Activated CD4-positive, alpha-beta memory T cell treated with anti-CD3 and anti-CD28 coated beads for 36 hours (primary cell): ENCODE data around the gene SLC25A38. TPM values are rescaled to one million over a fixed set of nuclear protein-coding genes. Genes with fewer than 3 reads are reported as not detected.

Experiments used
- CTCF ChIA-PET: fragments of 350-600 bp; sonication (Branson Sonifier 250); formaldehyde crosslinking; loops from one replicate; lab custom pipeline; 2021; ENCODE audit warnings: antibody characterized with exemption, inconsistent platforms; lab: Charles Lee
- POLR2A ChIA-PET: fragments of 350-600 bp; sonication (Branson Sonifier 250); formaldehyde crosslinking; loops from one replicate; lab custom pipeline; 2021; ENCODE audit warnings: antibody characterized with exemption; lab: Charles Lee
- DNase-seq: peaks from one replicate; pipeline ENCODE4 v3.0.0-alpha.2; 2020
- H3K27ac Mint-ChIP-seq: one replicate; pipeline ENCODE4 v1.8.0; 2021; ENCODE audit warnings: mixed read lengths
- H3K27me3 Mint-ChIP-seq: one replicate; pipeline ENCODE4 v1.8.0; 2021; ENCODE audit warnings: mixed read lengths
- H3K36me3 Mint-ChIP-seq: one replicate; pipeline ENCODE4 v1.8.0; 2021; ENCODE audit warnings: mixed read lengths
- H3K4me1 Mint-ChIP-seq: one replicate; pipeline ENCODE4 v1.8.0; 2021; ENCODE audit warnings: low read depth, mixed read lengths
- H3K4me3 Mint-ChIP-seq: one replicate; pipeline ENCODE4 v1.8.0; 2021; ENCODE audit warnings: mild to moderate bottlenecking, mixed read lengths
- H3K9me3 Mint-ChIP-seq: one replicate; pipeline ENCODE4 v1.8.0; 2021; ENCODE audit warnings: mixed read lengths
- intact Hi-C: fragments of 100-400 bp; cut with micrococcal nuclease; formaldehyde crosslinking; loops from one replicate; pipeline ENCODE4 v1.15.1; 2023
- total RNA-seq, 2 experiments: library from RNA; stranded (reverse); gene quantifications; one replicate each; pipeline ENCODE4 v1.2.3, GENCODE V29; 2021

The SLC25A38 gene
- total RNA-seq, 2 experiments from 2014 or later = 23.1 to 24.9 TPM

- no peak overlapping the region for H3K4me3 Mint-ChIP-seq
- intact Hi-C loops = loop anchor here (1.0 kb wide), 3 partner anchors 87 to 190 kb away; no protein-coding TSS in a partner anchor
Observed at GRCh38 chr3:39378957-39379777, 4.0 kb upstream of the SLC25A38 start.

DNA sequence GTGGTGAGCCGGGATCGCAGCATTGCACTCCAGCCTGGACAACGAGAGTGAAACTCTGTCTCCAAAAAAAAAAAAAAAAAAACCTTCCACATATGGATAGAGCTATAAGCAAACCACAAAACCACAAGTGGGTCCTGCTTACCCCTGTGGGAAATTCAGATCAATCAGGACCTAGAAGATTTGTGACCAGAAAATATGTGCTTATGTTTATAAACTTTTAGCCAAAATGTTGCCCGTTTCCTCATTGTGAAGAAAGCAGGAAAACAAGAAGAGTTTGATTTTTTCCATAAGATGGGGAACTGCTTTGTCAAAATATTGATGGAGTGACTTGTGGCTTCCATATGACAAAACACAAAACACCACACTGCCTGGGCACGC lies 3.4 kb upstream of the SLC25A38 start:
- H3K36me3 Mint-ChIP-seq = no peaks in the 10 kb centered on the region
- H3K4me1 Mint-ChIP-seq = peaks cover 8% of the 10 kb centered on the region
- DNase-seq = no peak
- intact Hi-C loops = loop anchor here (5.0 kb wide), 1 partner anchor 52 kb away; the partner anchor contains the start of gene CCR8
- POLR2A ChIA-PET = interaction anchor here (0.6 kb wide), 1 partner anchor 273 kb away, joined by 4 read pairs; no protein-coding TSS in a partner anchor
- H3K9me3 Mint-ChIP-seq = no peaks in the 10 kb centered on the region
- no peak overlapping the region for H3K27ac Mint-ChIP-seq
- H3K27me3 Mint-ChIP-seq = no peaks in the 10 kb centered on the region
- CTCF ChIA-PET = interaction anchor here (0.7 to 8.8 kb wide), 3 partner anchors 33 to 165 kb away, joined by 3 to 158 read pairs (median 6); no protein-coding TSS in a partner anchor
- no peak overlapping the region for H3K4me3 Mint-ChIP-seq

More at GRCh38 chr3:39378957-39379777, 4.0 kb upstream of the SLC25A38 start:
- H3K27me3 Mint-ChIP-seq = no peaks in the 10 kb centered on the region
- ChIA-PET POLR2A (no interaction called here), CTCF (interaction anchor here (0.7 to 8.8 kb wide), 11 partner anchors 18 to 252 kb away, joined by 3 to 158 read pairs (median 5); no protein-coding TSS in a partner anchor)
- no peaks in the 10 kb centered on the region for H3K9me3 Mint-ChIP-seq
- H3K4me1 Mint-ChIP-seq = peaks cover 5% of the 10 kb centered on the region
- no peaks in the 10 kb centered on the region for H3K36me3 Mint-ChIP-seq
- no peak for DNase-seq
- no peak overlapping the region for H3K27ac Mint-ChIP-seq

DNA sequence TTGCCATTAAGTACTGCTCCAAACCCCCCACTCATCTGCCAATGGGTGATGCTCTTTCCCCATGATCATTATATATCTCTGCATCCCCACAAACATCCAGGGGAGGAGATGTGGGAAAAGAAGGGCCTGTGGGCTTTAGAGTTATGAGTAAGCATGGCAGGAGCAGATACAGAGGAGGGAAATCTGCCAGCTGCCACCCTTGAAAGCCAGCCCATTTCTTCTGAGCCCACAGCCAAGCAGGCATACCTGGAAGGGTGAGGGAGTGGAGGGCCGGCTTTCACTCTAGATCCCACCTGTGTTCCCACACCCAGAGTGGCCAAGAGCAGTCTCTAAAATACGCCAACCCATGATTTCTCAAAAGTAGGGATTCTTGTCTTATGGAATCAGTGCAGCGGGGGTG lies 1.7 kb upstream of the SLC25A38 start:
- CTCF ChIA-PET = no interaction called here
- intact Hi-C loops = loop anchor here (5.0 kb wide), 1 partner anchor 54 kb away; the partner anchor contains the start of gene CCR8
- no peak overlapping the region for H3K4me3 Mint-ChIP-seq
- no peaks in the 10 kb centered on the region for H3K9me3 Mint-ChIP-seq
- no peaks in the 10 kb centered on the region for H3K27me3 Mint-ChIP-seq
- DNase-seq = no peak
- no peak overlapping the region for H3K27ac Mint-ChIP-seq
- H3K36me3 Mint-ChIP-seq = no peaks in the 10 kb centered on the region
- POLR2A ChIA-PET = no interaction called here
- H3K4me1 Mint-ChIP-seq = peaks cover 23% of the 10 kb centered on the region

DNA sequence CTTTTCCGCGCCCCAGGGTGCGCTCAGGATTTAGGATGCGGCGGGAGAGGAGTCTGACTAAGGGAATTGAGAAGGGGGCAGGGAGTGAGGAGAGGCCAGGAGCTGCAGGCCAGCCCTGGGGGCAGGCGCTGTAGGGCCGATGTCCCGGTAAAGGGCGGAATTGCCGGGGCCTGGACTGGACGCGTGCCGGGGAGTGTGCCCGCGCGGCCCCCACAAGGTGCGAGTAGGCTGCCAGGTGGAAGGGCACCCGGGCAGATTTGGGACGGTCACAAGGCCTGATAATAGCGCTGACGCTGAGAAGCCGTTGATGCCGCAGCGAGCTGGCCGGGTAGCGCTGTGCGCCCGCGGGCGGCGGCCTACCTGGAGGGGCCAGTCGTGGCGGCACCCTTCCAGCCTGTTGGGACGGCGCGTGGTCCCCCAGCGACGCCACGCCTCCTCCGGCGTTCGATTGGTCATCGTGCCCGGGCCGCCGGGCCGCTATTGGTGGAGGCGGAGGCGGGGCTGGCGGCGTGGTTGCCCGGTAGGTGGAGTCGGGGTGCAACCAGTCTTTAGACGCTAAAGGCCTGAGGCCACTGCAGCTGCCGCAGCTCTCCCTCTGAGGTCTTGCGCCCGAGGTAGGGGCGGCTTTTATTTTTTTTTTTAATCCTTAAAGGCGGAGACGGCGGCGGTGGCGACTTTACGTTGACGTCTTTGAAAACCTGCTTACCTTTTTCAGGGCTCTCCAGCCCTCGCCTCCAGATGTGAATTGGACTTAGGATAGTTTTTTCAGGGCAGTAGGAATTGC lies 903 bp downstream of the SLC25A38 start:
- Mint-ChIP-seq H3K36me3 (no peaks in the 10 kb centered on the region), H3K27me3 (no peaks in the 10 kb centered on the region), H3K4me3 (peak overlapping the region; percentile 93), H3K4me1 (peaks cover 44% of the 10 kb centered on the region), H3K9me3 (no peaks in the 10 kb centered on the region), H3K27ac (peak overlapping the region; percentile 97)
- peak; percentile 97 for DNase-seq
- ChIA-PET CTCF (interaction anchor here (0.8 to 2.3 kb wide), 6 partner anchors 10 to 233 kb away, joined by 3 to 6 read pairs (median 4); partner anchors contain the start of gene RPSA), POLR2A (interaction anchor here (1.0 to 2.4 kb wide), 4 partner anchors 24 to 101 kb away, joined by 3 to 26 read pairs (median 7); partner anchors contain the start of gene RPSA)
- intact Hi-C loops = loop anchor here (1.0 to 5.0 kb wide), 5 partner anchors 22 to 331 kb away; partner anchors contain the start of genes CCR8, GORASP1, RPSA and TTC21A

GRCh38 chr3:39384665-39385000 lies 1.5 kb downstream of the SLC25A38 start:
- intact Hi-C loops = loop anchor here (1.0 to 5.0 kb wide), 4 partner anchors 57 to 332 kb away; partner anchors contain the start of genes CCR8, GORASP1, TTC21A and WDR48
- CTCF ChIA-PET = interaction anchor here (0.8 to 2.3 kb wide), 5 partner anchors 9 to 234 kb away, joined by 3 to 6 read pairs (median 4); partner anchors contain the start of gene RPSA
- Mint-ChIP-seq H3K27me3 (no peaks in the 10 kb centered on the region), H3K4me1 (peaks cover 50% of the 10 kb centered on the region), H3K36me3 (peaks cover 4% of the 10 kb centered on the region), H3K4me3 (peak overlapping the region; percentile 93), H3K9me3 (no peaks in the 10 kb centered on the region), H3K27ac (no peak overlapping the region)
- DNase-seq = no peak
- POLR2A ChIA-PET = interaction anchor here (1.0 to 2.4 kb wide), 4 partner anchors 24 to 102 kb away, joined by 3 to 26 read pairs (median 7); partner anchors contain the start of gene RPSA

DNA sequence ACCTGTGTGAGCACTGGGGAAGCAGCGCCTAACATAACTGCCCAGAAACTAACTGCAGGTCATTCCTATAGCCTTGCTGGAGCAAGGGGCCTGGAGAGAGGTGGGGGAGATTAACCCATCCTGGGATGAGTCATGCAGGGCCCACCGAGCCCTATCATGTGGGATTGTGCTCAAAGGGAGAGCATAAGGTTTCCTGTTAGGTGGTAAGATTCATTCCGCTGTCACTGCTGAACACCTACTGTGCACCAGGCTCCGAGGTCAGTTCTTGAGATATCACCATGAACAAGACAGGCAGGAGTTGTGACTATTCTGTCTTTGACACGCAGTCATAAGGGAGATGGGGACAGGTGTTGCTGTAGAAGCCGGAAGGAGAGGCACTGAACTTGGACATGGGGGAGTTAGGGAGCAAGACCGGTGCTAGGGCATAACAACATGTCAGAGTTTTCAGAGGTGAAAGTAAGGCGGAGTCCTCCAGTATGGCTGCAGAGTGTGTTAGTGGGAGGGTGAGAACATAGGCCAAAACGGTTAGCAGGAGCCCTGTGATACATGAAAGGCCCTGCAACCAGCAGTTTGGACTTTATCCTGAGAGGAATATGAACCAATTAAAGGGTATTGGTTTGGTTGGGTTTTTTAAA lies 2.4 kb downstream of the SLC25A38 start:
- Mint-ChIP-seq H3K9me3 (no peaks in the 10 kb centered on the region), H3K4me1 (peaks cover 52% of the 10 kb centered on the region), H3K27me3 (no peaks in the 10 kb centered on the region), H3K4me3 (peak overlapping the region; percentile 93), H3K27ac (peak overlapping the region; percentile 16), H3K36me3 (peaks cover 9% of the 10 kb centered on the region)
- ChIA-PET POLR2A (interaction anchor here (1.3 to 2.4 kb wide), 3 partner anchors 21 to 28 kb away, joined by 5 to 26 read pairs (median 11); partner anchors contain the start of gene RPSA), CTCF (interaction anchor here (1.4 to 2.3 kb wide), 3 partner anchors 21 to 97 kb away, joined by 4 to 6 read pairs (median 6); partner anchors contain the start of gene RPSA)
- intact Hi-C loops = loop anchor here (2.0 kb wide), 2 partner anchors 205 to 333 kb away; partner anchors contain the start of gene WDR48
- peak; percentile 37 for DNase-seq

DNA sequence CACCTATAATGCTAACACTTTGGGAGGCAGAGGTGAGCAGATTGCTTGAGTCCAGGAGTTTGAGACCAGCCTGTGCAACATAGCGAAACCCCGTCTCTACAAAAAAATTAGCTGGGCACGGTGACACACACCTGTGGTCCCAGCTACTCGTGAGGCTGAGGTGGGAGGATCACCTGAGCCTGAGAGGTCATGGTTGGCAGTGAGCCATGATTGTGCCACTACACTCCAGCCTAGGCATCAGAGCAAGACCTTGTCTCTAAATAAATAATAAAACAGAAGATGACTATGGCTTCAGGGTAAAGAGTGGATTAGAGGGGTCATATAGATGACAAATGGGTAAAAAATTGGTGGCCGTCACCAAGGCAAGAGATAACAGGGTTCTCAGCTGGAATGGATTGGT lies 3.1 kb downstream of the SLC25A38 start:
- H3K4me3 Mint-ChIP-seq = no peak overlapping the region
- intact Hi-C loops = no loop called here

GRCh38 chr3:39387411-39387975 lies 4.3 kb downstream of the SLC25A38 start:
- POLR2A ChIA-PET = interaction anchor here (0.7 to 2.2 kb wide), 2 partner anchors 20 to 1348 kb away, joined by 3 to 11 read pairs; partner anchors contain the start of genes DLEC1 and RPSA
- peaks cover 24% of the 10 kb centered on the region for H3K36me3 Mint-ChIP-seq
- CTCF ChIA-PET = interaction anchor here (1.7 kb wide), 1 partner anchor 9 kb away, joined by 6 read pairs; no protein-coding TSS in a partner anchor

More for the DNA sequence above, 3.1 kb downstream of the SLC25A38 start:
- ChIA-PET CTCF (interaction anchor here (1.5 to 2.3 kb wide), 3 partner anchors 8 to 98 kb away, joined by 6 read pairs; partner anchors contain the start of gene RPSA), POLR2A (interaction anchor here (1.3 kb wide), 1 partner anchor 20 kb away, joined by 5 read pairs; the partner anchor contains the start of gene RPSA)
- peaks cover 52% of the 10 kb centered on the region for H3K4me1 Mint-ChIP-seq
- no peak overlapping the region for H3K27ac Mint-ChIP-seq
- no peaks in the 10 kb centered on the region for H3K9me3 Mint-ChIP-seq
- no peaks in the 10 kb centered on the region for H3K27me3 Mint-ChIP-seq
- no peak for DNase-seq
- H3K36me3 Mint-ChIP-seq = peaks cover 15% of the 10 kb centered on the region

DNA sequence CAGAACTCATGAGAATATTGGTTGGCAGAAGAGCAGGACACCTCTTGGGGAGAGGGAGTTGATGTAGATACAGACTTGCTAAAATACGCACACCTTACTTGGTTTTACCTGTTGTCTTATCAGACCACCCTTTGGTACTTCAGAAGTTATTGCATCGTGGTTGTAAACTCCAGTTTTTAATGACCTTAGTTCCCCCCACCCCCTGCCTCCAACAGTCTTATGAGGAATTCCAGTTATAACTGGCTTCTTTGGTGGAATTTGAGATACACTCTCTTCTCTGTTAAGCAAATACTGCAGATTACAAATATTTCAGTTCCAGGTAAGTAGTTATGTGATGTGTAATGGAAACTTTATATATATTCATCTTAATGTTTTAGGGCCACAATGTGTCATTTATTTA lies 5.0 kb downstream of the SLC25A38 start:
- peak overlapping the region; percentile 40 for H3K27ac Mint-ChIP-seq
- H3K9me3 Mint-ChIP-seq = no peaks in the 10 kb centered on the region
- intact Hi-C loops = no loop called here
- CTCF ChIA-PET = interaction anchor here (0.6 to 0.8 kb wide), 3 partner anchors 10 to 195 kb away, joined by 3 read pairs; no protein-coding TSS in a partner anchor
- H3K36me3 Mint-ChIP-seq = peaks cover 30% of the 10 kb centered on the region
- POLR2A ChIA-PET = interaction anchor here (2.2 kb wide), 1 partner anchor 20 kb away, joined by 11 read pairs; the partner anchor contains the start of gene RPSA
- no peak overlapping the region for H3K4me3 Mint-ChIP-seq
- peaks cover 52% of the 10 kb centered on the region for H3K4me1 Mint-ChIP-seq
- DNase-seq = no peak
- no peaks in the 10 kb centered on the region for H3K27me3 Mint-ChIP-seq

More at GRCh38 chr3:39387411-39387975, 4.3 kb downstream of the SLC25A38 start:
- Mint-ChIP-seq H3K4me3 (no peak overlapping the region), H3K27me3 (no peaks in the 10 kb centered on the region), H3K27ac (peak overlapping the region; percentile 40), H3K4me1 (peaks cover 52% of the 10 kb centered on the region), H3K9me3 (no peaks in the 10 kb centered on the region)
- intact Hi-C loops = no loop called here
- no peak for DNase-seq

DNA sequence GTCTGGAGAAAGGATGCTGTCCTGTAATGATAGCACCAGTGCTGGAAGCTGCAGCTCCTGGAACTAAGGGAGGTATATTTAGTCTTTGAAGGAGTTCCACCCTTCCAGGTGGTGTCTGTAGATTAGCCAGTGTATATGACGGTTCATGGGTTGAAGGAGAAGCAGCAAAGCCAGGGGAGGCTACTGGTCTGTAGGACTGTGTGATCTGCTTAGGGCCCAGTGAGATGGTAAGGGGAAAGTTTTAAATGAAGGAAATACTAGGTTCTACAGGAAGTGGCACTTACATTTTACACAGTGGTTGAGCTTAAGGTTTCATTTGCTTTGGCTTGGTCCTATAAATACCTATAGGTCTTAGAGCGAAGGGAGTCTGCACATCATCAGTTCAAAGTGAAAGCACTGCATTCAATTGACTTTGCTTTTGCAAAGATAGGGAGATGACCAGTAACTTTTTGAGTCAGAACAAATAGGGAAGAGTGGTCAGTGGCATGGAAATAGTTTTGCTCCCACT lies 5.6 kb downstream of the SLC25A38 start:
- intact Hi-C loops = no loop called here
- H3K9me3 Mint-ChIP-seq = no peaks in the 10 kb centered on the region
- POLR2A ChIA-PET = interaction anchor here (2.2 kb wide), 1 partner anchor 19 kb away, joined by 11 read pairs; the partner anchor contains the start of gene RPSA

More for the DNA sequence above, 5.6 kb downstream of the SLC25A38 start:
- CTCF ChIA-PET = interaction anchor here (0.6 to 0.8 kb wide), 3 partner anchors 11 to 196 kb away, joined by 3 read pairs; no protein-coding TSS in a partner anchor
- peaks cover 33% of the 10 kb centered on the region for H3K36me3 Mint-ChIP-seq
- no peaks in the 10 kb centered on the region for H3K27me3 Mint-ChIP-seq
- H3K4me3 Mint-ChIP-seq = no peak overlapping the region
- no peak for DNase-seq
- H3K4me1 Mint-ChIP-seq = peaks cover 52% of the 10 kb centered on the region
- peak overlapping the region; percentile 73 for H3K27ac Mint-ChIP-seq
